Measurements from ENCODE around the gene RSRC1.

The RSRC1 gene

DNA sequence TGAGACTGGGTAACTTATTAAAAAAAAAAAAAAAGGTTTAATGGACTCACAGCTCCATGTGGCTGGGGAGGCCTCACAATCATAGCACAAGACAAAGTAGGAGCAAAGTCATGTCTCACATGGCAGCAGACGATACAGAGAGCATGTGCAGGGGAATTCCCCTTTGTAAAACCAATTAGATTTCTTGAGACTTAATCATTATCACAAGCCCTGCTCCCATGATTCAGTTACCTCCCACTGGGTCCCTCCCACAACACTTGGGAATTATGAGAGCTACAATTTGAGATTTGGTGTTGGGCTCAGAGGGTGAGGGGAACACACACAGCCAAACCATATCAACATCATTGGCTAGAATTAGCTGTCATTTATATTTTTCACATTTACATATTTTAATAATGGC is 221.0 kb downstream of the RSRC1 start:
- H3F3A ChIP-seq (ENCODE audit: control insufficient read depth, insufficient read depth) = no peaks in the 10 kb centered on the region
- no peaks in the 10 kb centered on the region for H3K36me3 ChIP-seq (ENCODE audit: control insufficient read depth, low read length)
- H3K79me2 ChIP-seq (ENCODE audit: control insufficient read depth, low read length) = no peaks in the 10 kb centered on the region
- TF ChIP-seq, protein P1, sequence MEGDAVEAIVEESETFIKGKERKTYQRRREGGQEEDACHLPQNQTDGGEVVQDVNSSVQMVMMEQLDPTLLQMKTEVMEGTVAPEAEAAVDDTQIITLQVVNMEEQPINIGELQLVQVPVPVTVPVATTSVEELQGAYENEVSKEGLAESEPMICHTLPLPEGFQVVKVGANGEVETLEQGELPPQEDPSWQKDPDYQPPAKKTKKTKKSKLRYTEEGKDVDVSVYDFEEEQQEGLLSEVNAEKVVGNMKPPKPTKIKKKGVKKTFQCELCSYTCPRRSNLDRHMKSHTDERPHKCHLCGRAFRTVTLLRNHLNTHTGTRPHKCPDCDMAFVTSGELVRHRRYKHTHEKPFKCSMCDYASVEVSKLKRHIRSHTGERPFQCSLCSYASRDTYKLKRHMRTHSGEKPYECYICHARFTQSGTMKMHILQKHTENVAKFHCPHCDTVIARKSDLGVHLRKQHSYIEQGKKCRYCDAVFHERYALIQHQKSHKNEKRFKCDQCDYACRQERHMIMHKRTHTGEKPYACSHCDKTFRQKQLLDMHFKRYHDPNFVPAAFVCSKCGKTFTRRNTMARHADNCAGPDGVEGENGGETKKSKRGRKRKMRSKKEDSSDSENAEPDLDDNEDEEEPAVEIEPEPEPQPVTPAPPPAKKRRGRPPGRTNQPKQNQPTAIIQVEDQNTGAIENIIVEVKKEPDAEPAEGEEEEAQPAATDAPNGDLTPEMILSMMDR (IDR thresholded peaks at IDR 0.05; ENCODE audit: low read depth, low read length, poor library complexity, severe bottlenecking) = no peak
- no peak for TF ChIP-seq EZH2phosphoT487 (IDR thresholded peaks at IDR 0.05; ENCODE audit: borderline replicate concordance, low read length)
- no peak overlapping the region for H3K4me3 ChIP-seq (ENCODE audit: low read length)
- H4K20me1 ChIP-seq (ENCODE audit: control insufficient read depth, insufficient read depth, low read depth, low read length) = no peaks in the 10 kb centered on the region
- H3K4me1 ChIP-seq (ENCODE audit: control insufficient read depth, low read length) = no peaks in the 10 kb centered on the region
- H3K27ac ChIP-seq (ENCODE audit: low read depth, low read length) = no peak overlapping the region
- H3K4me2 ChIP-seq (ENCODE audit: low read length) = no peak overlapping the region
- H3K27me3 ChIP-seq (ENCODE audit: control insufficient read depth, low read length) = no peaks in the 10 kb centered on the region
- H3K9me2 ChIP-seq (replicated peaks; ENCODE audit: control insufficient read depth, low read length) = no peaks in the 10 kb centered on the region
- H3K9me3 ChIP-seq (ENCODE audit: control insufficient read depth, insufficient read depth, low read length) = no peaks in the 10 kb centered on the region

DNA sequence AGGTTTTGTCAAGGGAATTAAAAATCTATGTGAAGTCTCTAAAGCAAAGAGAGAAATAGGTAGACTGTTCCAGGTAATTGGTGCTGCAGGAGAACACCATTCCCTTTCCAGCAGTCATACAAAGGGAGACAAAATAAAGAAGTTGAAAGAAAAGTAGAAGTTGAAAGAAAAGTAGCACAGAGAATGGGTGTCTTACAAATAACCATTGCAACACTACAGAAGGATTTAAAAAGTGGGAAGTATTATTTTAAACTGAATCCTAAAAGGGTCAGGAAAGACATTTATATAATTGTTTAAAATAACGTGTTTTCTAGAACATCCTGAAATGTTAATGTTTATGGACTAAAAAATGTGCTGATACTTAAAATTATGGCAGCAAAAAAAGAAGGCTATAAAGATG is 223.8 kb downstream of the RSRC1 start:
- Histone ChIP-seq H3K79me2 (ENCODE audit: control insufficient read depth, low read length) (no peaks in the 10 kb centered on the region), H3K4me2 (ENCODE audit: low read length) (no peak overlapping the region)
- TF ChIP-seq, protein P1 (IDR thresholded peaks at IDR 0.05; ENCODE audit: low read depth, low read length, poor library complexity, severe bottlenecking) = no peak
- no peak for TF ChIP-seq EZH2phosphoT487 (IDR thresholded peaks at IDR 0.05; ENCODE audit: borderline replicate concordance, low read length)

DNA sequence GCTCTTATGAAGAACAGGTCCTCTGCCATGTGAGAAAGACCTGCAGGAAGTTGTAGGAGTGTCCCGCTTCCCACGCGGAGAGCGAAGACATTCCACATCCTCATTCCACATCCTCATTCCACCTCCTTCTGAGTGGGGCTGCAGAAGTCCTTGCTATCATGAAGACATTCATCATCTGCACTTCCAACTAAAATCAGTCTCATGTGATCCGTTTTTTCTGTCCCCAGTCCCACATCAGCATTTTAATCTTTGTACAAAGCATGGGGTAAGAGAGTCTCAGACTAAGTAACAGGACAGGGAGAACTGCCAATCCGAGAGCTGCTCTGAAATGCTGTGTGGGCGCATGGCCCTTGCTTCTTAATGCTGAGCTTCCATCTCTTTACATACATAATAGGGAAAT is 227.2 kb downstream of the RSRC1 start:
- Histone ChIP-seq H3K27ac (ENCODE audit: low read depth, low read length) (no peak overlapping the region), H3K4me3 (ENCODE audit: low read length) (no peak overlapping the region), H4K20me1 (ENCODE audit: control insufficient read depth, insufficient read depth, low read depth, low read length) (no peaks in the 10 kb centered on the region), H3F3A (ENCODE audit: control insufficient read depth, insufficient read depth) (no peaks in the 10 kb centered on the region), H3K79me2 (ENCODE audit: control insufficient read depth, low read length) (no peaks in the 10 kb centered on the region), H3K9me2 (replicated peaks; ENCODE audit: control insufficient read depth, low read length) (no peaks in the 10 kb centered on the region), H3K27me3 (ENCODE audit: control insufficient read depth, low read length) (no peaks in the 10 kb centered on the region), H3K4me1 (ENCODE audit: control insufficient read depth, low read length) (no peaks in the 10 kb centered on the region), H3K36me3 (ENCODE audit: control insufficient read depth, low read length) (0 out of 2 replicates have a peak, but pooled peaks cover 2% of the 10 kb centered on the region), H3K4me2 (ENCODE audit: low read length) (no peak overlapping the region), H3K9me3 (ENCODE audit: control insufficient read depth, insufficient read depth, low read length) (peaks cover 8% of the 10 kb centered on the region; the same call in 1 of the 2 replicates)
- no peak for TF ChIP-seq EZH2phosphoT487 (IDR thresholded peaks at IDR 0.05; ENCODE audit: borderline replicate concordance, low read length)
- TF ChIP-seq, protein P1 (IDR thresholded peaks at IDR 0.05; ENCODE audit: low read depth, low read length, poor library complexity, severe bottlenecking) = no peak

More for the DNA sequence above, 223.8 kb downstream of the RSRC1 start:
- no peaks in the 10 kb centered on the region for H3F3A ChIP-seq (ENCODE audit: control insufficient read depth, insufficient read depth)
- no peaks in the 10 kb centered on the region for H3K27me3 ChIP-seq (ENCODE audit: control insufficient read depth, low read length)
- H3K27ac ChIP-seq (ENCODE audit: low read depth, low read length) = no peak overlapping the region
- no peaks in the 10 kb centered on the region for H3K9me2 ChIP-seq (replicated peaks; ENCODE audit: control insufficient read depth, low read length)
- H3K4me1 ChIP-seq (ENCODE audit: control insufficient read depth, low read length) = no peaks in the 10 kb centered on the region
- H4K20me1 ChIP-seq (ENCODE audit: control insufficient read depth, insufficient read depth, low read depth, low read length) = no peaks in the 10 kb centered on the region
- no peak overlapping the region for H3K4me3 ChIP-seq (ENCODE audit: low read length)
- no peaks in the 10 kb centered on the region for H3K9me3 ChIP-seq (ENCODE audit: control insufficient read depth, insufficient read depth, low read length)
- no peaks in the 10 kb centered on the region for H3K36me3 ChIP-seq (ENCODE audit: control insufficient read depth, low read length)

All from DOHH2 (cell line).